Loucy (cell line): ENCODE results near the gene SYNE1.

ENCODE experiments used
- H2AFZ ChIP-seq: fragments of 200-600 bp; sonication (generic); 2 replicates; pipeline ENCODE4 v1.6.0; 2016; ENCODE audit warnings: antibody characterized with exemption, mild to moderate bottlenecking, low read length, moderate library complexity
- H3F3A ChIP-seq: fragments of 200-600 bp; 2 replicates; pipeline ENCODE4 v1.6.0; 2016; ENCODE audit warnings: antibody characterized with exemption, low read depth, mild to moderate bottlenecking
- H3K27me3 ChIP-seq: fragments of 200-600 bp; sonication (generic); 2 replicates; pipeline ENCODE4 v1.6.1; 2014; ENCODE audit warnings: low read length, mild to moderate bottlenecking; ENCODE audit not compliant: insufficient read depth, poor library complexity, severe bottlenecking
- H3K36me3 ChIP-seq: fragments of 200-600 bp; sonication (generic); 2 replicates; pipeline ENCODE4 v1.6.1; 2016; ENCODE audit warnings: low read length; ENCODE audit not compliant: insufficient read depth
- H3K4me1 ChIP-seq: fragments of 200-600 bp; sonication (generic); 2 replicates; pipeline ENCODE4 v1.5.1; 2014; ENCODE audit warnings: low read length, mild to moderate bottlenecking; ENCODE audit not compliant: insufficient read depth, poor library complexity, severe bottlenecking
- H3K4me2 ChIP-seq: fragments of 200-600 bp; sonication (generic); 2 replicates; pipeline ENCODE4 v1.6.0; 2014; ENCODE audit warnings: antibody characterized with exemption, low read length, low read depth, mild to moderate bottlenecking; ENCODE audit not compliant: poor library complexity, severe bottlenecking
- H3K4me3 ChIP-seq: fragments of 200-600 bp; sonication (generic); 2 replicates; pipeline ENCODE4 v1.5.1; 2014; ENCODE audit warnings: low read length, mild to moderate bottlenecking, mixed read lengths; ENCODE audit not compliant: poor library complexity, severe bottlenecking
- H3K79me2 ChIP-seq: fragments of 200-600 bp; sonication (generic); 2 replicates; pipeline ENCODE4 v1.6.1; 2014; ENCODE audit warnings: low read length; ENCODE audit not compliant: insufficient read depth
- H3K9ac ChIP-seq: fragments of 200-600 bp; sonication (generic); 2 replicates; pipeline ENCODE4 v1.6.0; 2014; ENCODE audit warnings: mild to moderate bottlenecking, low read depth, low read length, moderate library complexity; ENCODE audit not compliant: poor library complexity, severe bottlenecking
- H3K9me2 ChIP-seq: fragments of 200-600 bp; sonication (generic); replicated peaks from 2 replicates; pipeline ENCODE4 v1.6.1; 2016; ENCODE audit warnings: low read depth, low read length, mixed read lengths
- H3K9me3 ChIP-seq: fragments of 200-600 bp; sonication (generic); 2 replicates; pipeline ENCODE4 v1.6.1; 2014; ENCODE audit warnings: mild to moderate bottlenecking, antibody characterized with exemption, low read length, low read depth; ENCODE audit not compliant: insufficient read depth
- H4K20me1 ChIP-seq: fragments of 200-600 bp; sonication (generic); 2 replicates; pipeline ENCODE4 v1.6.0; 2014; ENCODE audit warnings: antibody characterized with exemption, low read length, mild to moderate bottlenecking; ENCODE audit not compliant: insufficient read depth, poor library complexity, severe bottlenecking
- EZH2phosphoT487 ChIP-seq: fragments of 200-600 bp; IDR thresholded peaks from 2 replicates; pipeline ENCODE4 v1.6.1; 2018; ENCODE audit warnings: antibody characterized with exemption, mild to moderate bottlenecking, moderate library complexity, borderline replicate concordance
- TF ChIP-seq, protein P1 (sequence below): fragments of 200-600 bp; sonication (generic); conservative IDR thresholded peaks from 2 replicates; pipeline ENCODE4 v1.5.1; 2014; ENCODE audit warnings: mild to moderate bottlenecking, antibody characterized with exemption, low read length

The SYNE1 gene

DNA sequence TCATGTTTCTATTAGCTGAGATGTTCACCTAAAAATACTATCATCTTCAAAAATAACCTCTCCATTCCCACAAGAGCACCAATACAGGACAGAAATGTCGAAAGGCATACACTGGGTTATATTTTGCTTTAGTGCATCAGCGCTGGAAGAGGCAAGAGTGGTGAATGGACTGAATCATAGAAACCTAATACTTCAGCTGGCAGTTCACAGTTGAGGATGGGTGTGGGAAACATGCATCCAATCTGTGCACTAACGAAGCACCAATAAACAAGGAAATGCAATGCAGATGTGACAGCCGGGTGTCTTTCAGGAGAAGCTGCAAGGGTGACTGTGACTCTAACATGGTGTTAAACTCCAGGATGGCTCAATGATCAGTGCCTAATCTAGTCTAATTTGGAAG is 463.8 kb downstream of the SYNE1 start:
- H3K9me3 ChIP-seq, result no peaks in the 10 kb centered on the region
- no peak overlapping the region for H2AFZ ChIP-seq
- H4K20me1 ChIP-seq, result no peaks in the 10 kb centered on the region
- H3K4me3 ChIP-seq, result no peak overlapping the region
- peaks cover 8% of the 10 kb centered on the region; the same call in 1 of the 2 replicates for H3K36me3 ChIP-seq
- no peak for TF ChIP-seq EZH2phosphoT487
- TF ChIP-seq, protein P1, sequence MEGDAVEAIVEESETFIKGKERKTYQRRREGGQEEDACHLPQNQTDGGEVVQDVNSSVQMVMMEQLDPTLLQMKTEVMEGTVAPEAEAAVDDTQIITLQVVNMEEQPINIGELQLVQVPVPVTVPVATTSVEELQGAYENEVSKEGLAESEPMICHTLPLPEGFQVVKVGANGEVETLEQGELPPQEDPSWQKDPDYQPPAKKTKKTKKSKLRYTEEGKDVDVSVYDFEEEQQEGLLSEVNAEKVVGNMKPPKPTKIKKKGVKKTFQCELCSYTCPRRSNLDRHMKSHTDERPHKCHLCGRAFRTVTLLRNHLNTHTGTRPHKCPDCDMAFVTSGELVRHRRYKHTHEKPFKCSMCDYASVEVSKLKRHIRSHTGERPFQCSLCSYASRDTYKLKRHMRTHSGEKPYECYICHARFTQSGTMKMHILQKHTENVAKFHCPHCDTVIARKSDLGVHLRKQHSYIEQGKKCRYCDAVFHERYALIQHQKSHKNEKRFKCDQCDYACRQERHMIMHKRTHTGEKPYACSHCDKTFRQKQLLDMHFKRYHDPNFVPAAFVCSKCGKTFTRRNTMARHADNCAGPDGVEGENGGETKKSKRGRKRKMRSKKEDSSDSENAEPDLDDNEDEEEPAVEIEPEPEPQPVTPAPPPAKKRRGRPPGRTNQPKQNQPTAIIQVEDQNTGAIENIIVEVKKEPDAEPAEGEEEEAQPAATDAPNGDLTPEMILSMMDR, result no peak
- no peaks in the 10 kb centered on the region for H3K27me3 ChIP-seq
- H3K4me1 ChIP-seq, result no peaks in the 10 kb centered on the region
- H3K79me2 ChIP-seq, result no peaks in the 10 kb centered on the region
- no peaks in the 10 kb centered on the region for H3K9me2 ChIP-seq
- no peak overlapping the region for H3K9ac ChIP-seq
- H3F3A ChIP-seq, result no peaks in the 10 kb centered on the region
- H3K4me2 ChIP-seq, result no peak overlapping the region

DNA sequence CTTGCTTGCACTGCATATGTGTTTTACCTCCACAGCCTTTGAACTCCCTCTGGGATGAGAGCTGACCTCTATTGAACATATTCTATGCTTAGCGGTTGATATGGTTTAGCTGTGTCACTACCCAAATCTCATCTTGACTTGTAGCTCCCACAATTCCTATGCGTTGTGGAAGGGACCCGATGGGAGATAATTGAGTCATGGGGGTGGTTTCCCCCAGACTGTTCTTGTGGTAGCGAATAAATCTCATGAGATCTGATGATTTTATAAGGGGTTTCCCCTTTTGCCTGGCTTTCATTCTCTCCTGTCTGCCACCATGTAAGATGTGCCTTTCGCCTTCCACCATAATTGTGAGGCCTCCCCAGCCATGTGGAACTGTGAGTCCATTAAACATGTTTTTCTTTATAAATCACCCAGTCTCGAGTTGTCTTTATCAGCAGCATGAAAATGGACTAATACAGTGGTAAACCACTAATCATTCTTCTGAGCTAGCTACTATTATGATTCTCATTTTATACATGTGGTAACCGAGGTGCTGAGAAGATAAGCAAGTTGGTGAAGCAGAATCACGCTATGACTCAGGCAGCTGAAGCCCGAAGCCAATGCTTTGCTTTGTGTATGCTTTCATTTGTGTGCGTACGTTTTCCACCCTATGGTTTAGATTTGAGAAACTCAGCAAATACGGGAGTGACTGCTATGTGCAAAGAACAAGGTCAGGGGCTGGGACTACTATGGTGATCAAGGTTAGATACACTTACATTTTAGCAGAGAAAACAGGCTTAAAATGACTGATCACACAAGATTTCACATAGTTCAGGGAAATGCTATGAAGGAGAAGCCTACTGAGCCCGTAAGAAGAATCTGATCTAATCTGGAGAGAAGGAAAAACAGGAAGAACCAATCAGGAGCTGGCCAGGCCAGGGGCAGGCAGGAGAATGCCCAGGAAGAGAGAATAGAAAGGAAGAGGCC is 466.2 kb downstream of the SYNE1 start:
- peaks cover 11% of the 10 kb centered on the region; the same call in 1 of the 2 replicates for H3K36me3 ChIP-seq
- no peaks in the 10 kb centered on the region for H3K9me2 ChIP-seq
- H3K27me3 ChIP-seq, result no peaks in the 10 kb centered on the region
- H3K9ac ChIP-seq, result no peak overlapping the region
- H3K4me3 ChIP-seq, result no peak overlapping the region
- H3K9me3 ChIP-seq, result no peaks in the 10 kb centered on the region
- TF ChIP-seq EZH2phosphoT487, result no peak
- TF ChIP-seq, protein P1, result no peak
- no peaks in the 10 kb centered on the region for H3F3A ChIP-seq
- no peak overlapping the region for H2AFZ ChIP-seq
- no peaks in the 10 kb centered on the region for H3K79me2 ChIP-seq
- no peak overlapping the region for H3K4me2 ChIP-seq
- H3K4me1 ChIP-seq, result no peaks in the 10 kb centered on the region
- no peaks in the 10 kb centered on the region for H4K20me1 ChIP-seq

DNA sequence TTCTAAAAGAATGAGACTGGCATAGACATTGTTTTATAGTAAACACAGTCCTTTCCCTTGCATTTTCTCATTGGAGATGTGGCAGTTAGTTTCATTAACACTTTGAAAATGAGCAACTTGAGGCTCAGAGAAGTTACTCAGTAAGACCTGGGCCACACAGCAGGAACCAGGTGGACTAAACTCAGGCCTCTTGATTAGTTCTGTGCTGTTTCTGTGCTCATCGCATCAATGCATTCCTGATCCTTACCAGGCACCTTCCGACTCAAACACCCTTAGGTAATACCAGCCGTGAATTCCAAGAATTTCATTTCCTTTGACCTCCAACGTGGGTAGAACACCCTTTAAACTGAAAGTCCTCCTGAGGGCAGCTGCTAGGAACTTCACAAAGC is 466.9 kb downstream of the SYNE1 start:
- H3K4me1 ChIP-seq, result no peaks in the 10 kb centered on the region
- no peaks in the 10 kb centered on the region for H3K27me3 ChIP-seq
- no peaks in the 10 kb centered on the region for H3K79me2 ChIP-seq
- no peak overlapping the region for H3K4me2 ChIP-seq
- H3K36me3 ChIP-seq, result peaks cover 11% of the 10 kb centered on the region; the same call in 1 of the 2 replicates
- H3K9me2 ChIP-seq, result no peaks in the 10 kb centered on the region
- no peak overlapping the region for H3K4me3 ChIP-seq
- no peaks in the 10 kb centered on the region for H3K9me3 ChIP-seq
- no peak overlapping the region for H2AFZ ChIP-seq
- no peak overlapping the region for H3K9ac ChIP-seq
- no peaks in the 10 kb centered on the region for H4K20me1 ChIP-seq
- H3F3A ChIP-seq, result no peaks in the 10 kb centered on the region
- no peak for TF ChIP-seq EZH2phosphoT487
